GM19328 (cell line): ENCODE results near the gene GLYATL1B.
"Not testable (repeated sequence)": the region's sequence is repeated elsewhere in the genome, so short reads cannot be mapped to it uniquely, and the experiment has no call there.

Experiments
- ATAC-seq: cut with Tn5 transposase; IDR thresholded peaks from one replicate; pipeline ENCODE4 v1.9.1; 2021; ENCODE audit warnings: mild to moderate bottlenecking, moderate library complexity; ENCODE audit not compliant: unreplicated experiment

GLYATL1B gene

GRCh38 chr11:59086007-59086406 is at the start of gene GLYATL1B:
Gene GLYATL1B (plus strand): TSS chr11:59086307. CDS start chr11:59086307, 0 bp downstream.
- not testable (repeated sequence) for ATAC-seq

- not testable (repeated sequence) for ATAC-seq
Observed at GRCh38 chr11:59036542-59036941, 49.6 kb upstream of the GLYATL1B start.

GRCh38 chr11:59037434-59037833 is 48.7 kb upstream of the GLYATL1B start:
- not testable (repeated sequence) for ATAC-seq

GRCh38 chr11:59040607-59041006 is 45.5 kb upstream of the GLYATL1B start:
- ATAC-seq: no peak

- ATAC-seq: peak; percentile 57
Observed at GRCh38 chr11:59051383-59051782, 34.7 kb upstream of the GLYATL1B start.

GRCh38 chr11:59052355-59052754 is 33.8 kb upstream of the GLYATL1B start:
- ATAC-seq: not testable (repeated sequence)

GRCh38 chr11:59053387-59053786 is 32.7 kb upstream of the GLYATL1B start:
- no peak for ATAC-seq

GRCh38 chr11:59058120-59059033 is 27.7 kb upstream of the GLYATL1B start:
- peak; percentile 88 for ATAC-seq

- not testable (repeated sequence) for ATAC-seq
Observed at GRCh38 chr11:59060096-59060495, 26.0 kb upstream of the GLYATL1B start.

- no peak for ATAC-seq
Observed at GRCh38 chr11:59062602-59063529, 23.2 kb upstream of the GLYATL1B start.

GRCh38 chr11:59063996-59064727 is 21.9 kb upstream of the GLYATL1B start:
- not testable (repeated sequence) for ATAC-seq

- ATAC-seq: no peak
Observed at GRCh38 chr11:59069087-59069486, 17.0 kb upstream of the GLYATL1B start.

GRCh38 chr11:59076876-59077571 is 9.1 kb upstream of the GLYATL1B start:
- ATAC-seq: peak; percentile 87

- no peak for ATAC-seq
Observed at GRCh38 chr11:59078435-59078834, 7.7 kb upstream of the GLYATL1B start.

GRCh38 chr11:59079086-59079485 is 7.0 kb upstream of the GLYATL1B start:
- ATAC-seq: no peak

- not testable (repeated sequence) for ATAC-seq
Observed at GRCh38 chr11:59080421-59080820, 5.7 kb upstream of the GLYATL1B start.

GRCh38 chr11:59081430-59082020 is 4.6 kb upstream of the GLYATL1B start:
- ATAC-seq: not testable (repeated sequence)

GRCh38 chr11:59088162-59088561 is 2.1 kb downstream of the GLYATL1B start:
- no peak for ATAC-seq

GRCh38 chr11:59093576-59093975 is 7.5 kb downstream of the GLYATL1B start:
- ATAC-seq: not testable (repeated sequence)

- ATAC-seq: peak; percentile 71
Observed at GRCh38 chr11:59095225-59095624, 9.1 kb downstream of the GLYATL1B start.
